ENCODE measurements around the gene PTGER3.

Gene PTGER3

DNA sequence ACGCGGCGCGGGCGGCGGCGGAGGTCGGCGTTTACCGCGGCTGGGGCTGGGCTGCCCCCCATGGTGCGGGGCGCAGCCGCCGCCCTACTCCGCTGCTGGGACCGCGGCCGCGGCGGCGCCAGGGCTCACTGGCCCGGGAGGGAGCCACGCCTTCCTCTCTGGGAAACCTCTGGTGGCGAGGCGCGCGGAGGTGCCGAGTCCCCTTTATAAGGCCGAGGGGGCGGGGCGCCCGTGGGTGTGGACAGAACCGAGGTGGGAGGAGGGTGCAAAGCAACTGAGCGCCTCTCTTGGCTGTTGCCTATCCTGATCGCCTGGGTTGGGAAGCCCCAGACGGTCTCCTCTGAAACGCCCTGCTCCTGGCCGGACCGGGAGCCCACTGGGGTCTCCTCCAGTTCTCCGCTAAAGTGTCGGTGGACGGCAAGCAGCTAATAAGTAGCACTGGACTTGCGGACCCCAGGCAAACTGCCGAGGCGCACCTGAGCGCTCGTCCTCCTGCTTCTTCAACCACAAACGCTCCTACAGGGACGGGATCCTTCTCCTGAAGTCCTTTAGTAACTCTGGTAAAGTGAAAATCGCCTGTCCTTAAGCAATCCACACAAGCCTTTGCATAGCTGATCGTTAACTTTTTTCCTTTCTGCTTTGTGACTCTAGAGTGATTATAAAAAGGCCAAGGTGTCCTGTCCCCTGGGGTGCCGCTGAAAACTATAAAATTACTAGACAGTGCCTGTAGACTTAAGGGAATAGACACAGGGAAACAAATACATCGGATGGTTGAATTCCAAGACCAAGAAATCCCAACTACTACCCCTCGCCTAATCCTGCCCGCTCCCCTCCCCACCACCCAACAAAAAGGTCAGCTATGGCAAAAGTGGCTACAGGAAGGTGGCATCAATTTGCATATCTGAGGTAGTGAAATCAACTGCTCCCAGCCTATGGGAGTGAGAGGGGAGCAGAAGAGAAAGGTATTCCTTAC lies at the start of gene PTGER3:
Gene PTGER3, minus strand, starts transcription at position 182 of the 973 bp plus-strand sequence. CDS start 239 bp downstream, outside the sequence.
- Histone ChIP-seq H3K79me2 (ENCODE audit: low read length) (no peaks in the 10 kb centered on the region), H3K9ac (ENCODE audit: low read length) (no peak within 1 kb of the TSS), H3K4me3 (ENCODE audit: low read length) (no peak within 1 kb of the TSS), H4K20me1 (ENCODE audit: insufficient read depth, low read length) (no peaks in the 10 kb centered on the region), H3K36me3 (replicated peaks; ENCODE audit: low read depth, low read length) (no peaks in the 10 kb centered on the region), H3K4me2 (ENCODE audit: low read length) (no peak within 1 kb of the TSS), H3K27ac (ENCODE audit: low read length) (no peak within 1 kb of the TSS), H2AFZ (ENCODE audit: low read depth, low read length) (no peak within 1 kb of the TSS), H3K4me1 (ENCODE audit: low read length) (no peaks in the 10 kb centered on the region), H3K27me3 (ENCODE audit: low read depth, low read length) (no peaks in the 10 kb centered on the region), H3K9me3 (ENCODE audit: insufficient read depth, low read length) (no peaks in the 10 kb centered on the region)
- TF ChIP-seq, protein P1, sequence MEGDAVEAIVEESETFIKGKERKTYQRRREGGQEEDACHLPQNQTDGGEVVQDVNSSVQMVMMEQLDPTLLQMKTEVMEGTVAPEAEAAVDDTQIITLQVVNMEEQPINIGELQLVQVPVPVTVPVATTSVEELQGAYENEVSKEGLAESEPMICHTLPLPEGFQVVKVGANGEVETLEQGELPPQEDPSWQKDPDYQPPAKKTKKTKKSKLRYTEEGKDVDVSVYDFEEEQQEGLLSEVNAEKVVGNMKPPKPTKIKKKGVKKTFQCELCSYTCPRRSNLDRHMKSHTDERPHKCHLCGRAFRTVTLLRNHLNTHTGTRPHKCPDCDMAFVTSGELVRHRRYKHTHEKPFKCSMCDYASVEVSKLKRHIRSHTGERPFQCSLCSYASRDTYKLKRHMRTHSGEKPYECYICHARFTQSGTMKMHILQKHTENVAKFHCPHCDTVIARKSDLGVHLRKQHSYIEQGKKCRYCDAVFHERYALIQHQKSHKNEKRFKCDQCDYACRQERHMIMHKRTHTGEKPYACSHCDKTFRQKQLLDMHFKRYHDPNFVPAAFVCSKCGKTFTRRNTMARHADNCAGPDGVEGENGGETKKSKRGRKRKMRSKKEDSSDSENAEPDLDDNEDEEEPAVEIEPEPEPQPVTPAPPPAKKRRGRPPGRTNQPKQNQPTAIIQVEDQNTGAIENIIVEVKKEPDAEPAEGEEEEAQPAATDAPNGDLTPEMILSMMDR (IDR thresholded peaks at IDR 0.05; ENCODE audit: low read depth, low read length) = no peak
- no peak for TF ChIP-seq EZH2phosphoT487 (IDR thresholded peaks at IDR 0.05; ENCODE audit: low read depth)

DNA sequence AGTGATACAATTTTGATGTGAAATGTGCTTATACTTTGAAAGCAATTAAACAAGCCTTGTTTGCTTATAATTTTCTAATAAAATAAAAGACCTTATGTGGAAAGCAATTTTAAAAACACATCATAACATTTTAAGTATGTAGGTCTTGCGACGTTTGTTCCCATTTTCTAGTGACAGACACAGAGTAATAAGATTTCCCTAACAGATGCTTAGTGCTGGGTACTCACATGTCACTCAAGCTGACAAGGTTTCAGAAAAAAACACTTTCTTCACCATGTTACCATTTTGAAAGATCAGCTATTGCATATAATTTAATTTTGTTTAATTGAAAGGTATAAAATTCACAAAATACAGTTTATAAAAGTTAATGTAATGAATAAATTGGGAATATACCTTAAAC lies 47.3 kb upstream of the PTGER3 start:
- H3K4me1 ChIP-seq (ENCODE audit: low read length) = no peaks in the 10 kb centered on the region
- H2AFZ ChIP-seq (ENCODE audit: low read depth, low read length) = no peak overlapping the region
- TF ChIP-seq, protein P1 (IDR thresholded peaks at IDR 0.05; ENCODE audit: low read depth, low read length) = no peak
- no peak for TF ChIP-seq EZH2phosphoT487 (IDR thresholded peaks at IDR 0.05; ENCODE audit: low read depth)
- H3K79me2 ChIP-seq (ENCODE audit: low read length) = no peaks in the 10 kb centered on the region
- no peaks in the 10 kb centered on the region for H3K27me3 ChIP-seq (ENCODE audit: low read depth, low read length)
- no peaks in the 10 kb centered on the region for H4K20me1 ChIP-seq (ENCODE audit: insufficient read depth, low read length)
- H3K4me2 ChIP-seq (ENCODE audit: low read length) = no peak overlapping the region
- no peaks in the 10 kb centered on the region for H3K36me3 ChIP-seq (replicated peaks; ENCODE audit: low read depth, low read length)
- no peak overlapping the region for H3K9ac ChIP-seq (ENCODE audit: low read length)
- H3K4me3 ChIP-seq (ENCODE audit: low read length) = no peak overlapping the region
- no peak overlapping the region for H3K27ac ChIP-seq (ENCODE audit: low read length)
- no peaks in the 10 kb centered on the region for H3K9me3 ChIP-seq (ENCODE audit: insufficient read depth, low read length)

DNA sequence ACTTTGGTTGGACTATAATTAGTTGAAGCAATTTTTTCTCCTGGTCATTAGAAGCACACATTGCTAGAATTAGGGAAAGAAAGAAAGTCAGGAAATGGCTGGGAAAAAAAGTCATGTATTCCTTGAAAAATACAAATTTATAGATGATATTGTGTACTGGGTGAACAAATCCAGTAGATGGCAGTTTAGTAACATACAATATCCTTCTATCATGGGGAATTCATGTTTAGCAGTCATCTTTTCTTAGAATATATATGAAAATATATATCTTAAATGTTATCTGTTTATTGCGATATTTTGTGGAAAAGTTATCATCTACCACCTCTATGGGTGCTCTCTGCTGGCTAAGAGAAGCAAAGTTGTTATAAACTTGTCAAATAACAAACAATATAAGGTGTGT lies 46.3 kb upstream of the PTGER3 start:
- H3K79me2 ChIP-seq (ENCODE audit: low read length) = no peaks in the 10 kb centered on the region
- no peaks in the 10 kb centered on the region for H3K36me3 ChIP-seq (replicated peaks; ENCODE audit: low read depth, low read length)
- no peaks in the 10 kb centered on the region for H3K9me3 ChIP-seq (ENCODE audit: insufficient read depth, low read length)
- TF ChIP-seq, protein P1 (IDR thresholded peaks at IDR 0.05; ENCODE audit: low read depth, low read length) = peak; percentile 30
- no peak for TF ChIP-seq EZH2phosphoT487 (IDR thresholded peaks at IDR 0.05; ENCODE audit: low read depth)
- H3K27me3 ChIP-seq (ENCODE audit: low read depth, low read length) = no peaks in the 10 kb centered on the region
- H4K20me1 ChIP-seq (ENCODE audit: insufficient read depth, low read length) = no peaks in the 10 kb centered on the region
- H3K27ac ChIP-seq (ENCODE audit: low read length) = no peak overlapping the region
- H3K9ac ChIP-seq (ENCODE audit: low read length) = no peak overlapping the region
- no peaks in the 10 kb centered on the region for H3K4me1 ChIP-seq (ENCODE audit: low read length)
- no peak overlapping the region for H2AFZ ChIP-seq (ENCODE audit: low read depth, low read length)
- no peak overlapping the region for H3K4me2 ChIP-seq (ENCODE audit: low read length)
- H3K4me3 ChIP-seq (ENCODE audit: low read length) = no peak overlapping the region

DNA sequence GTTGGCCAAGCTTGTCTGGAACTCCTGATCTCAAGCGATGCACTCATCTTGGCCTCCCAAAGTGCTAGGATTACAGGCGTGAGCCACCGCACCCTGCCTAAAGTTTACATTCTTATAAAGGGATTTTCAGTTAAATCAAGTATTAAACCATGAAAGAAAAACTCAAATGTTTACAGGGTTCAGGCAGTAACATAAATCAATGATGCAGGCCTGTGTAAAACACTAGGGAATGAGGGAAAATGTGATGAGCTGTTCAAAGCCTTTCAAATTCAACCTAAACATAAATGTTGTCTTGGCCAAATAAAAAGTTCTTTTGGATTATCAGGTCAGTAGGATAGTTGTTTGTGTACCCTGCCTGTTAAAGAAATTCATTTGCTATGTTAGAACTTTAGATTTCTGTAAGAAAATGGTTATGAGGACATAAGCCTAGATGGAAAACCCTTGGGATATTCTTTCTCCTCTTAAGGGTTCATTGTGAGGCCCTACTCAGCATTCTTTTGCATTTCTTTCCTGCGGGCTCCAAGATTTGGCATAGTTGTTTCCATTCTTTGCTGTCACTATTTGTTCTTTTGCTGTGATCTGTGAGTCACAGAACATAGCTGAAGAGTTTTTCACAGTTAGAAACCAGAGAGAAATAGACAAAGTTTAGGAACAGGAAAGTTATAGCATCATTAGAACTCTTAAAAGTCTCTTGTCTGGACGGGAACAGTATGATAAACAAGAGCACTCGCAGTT lies 42.1 kb upstream of the PTGER3 start:
- H3K36me3 ChIP-seq (replicated peaks; ENCODE audit: low read depth, low read length) = no peaks in the 10 kb centered on the region
- no peak overlapping the region for H3K4me3 ChIP-seq (ENCODE audit: low read length)
- H4K20me1 ChIP-seq (ENCODE audit: insufficient read depth, low read length) = no peaks in the 10 kb centered on the region
- no peak for TF ChIP-seq EZH2phosphoT487 (IDR thresholded peaks at IDR 0.05; ENCODE audit: low read depth)
- TF ChIP-seq, protein P1 (IDR thresholded peaks at IDR 0.05; ENCODE audit: low read depth, low read length) = no peak
- H3K27me3 ChIP-seq (ENCODE audit: low read depth, low read length) = no peaks in the 10 kb centered on the region
- H3K27ac ChIP-seq (ENCODE audit: low read length) = no peak overlapping the region
- H3K79me2 ChIP-seq (ENCODE audit: low read length) = no peaks in the 10 kb centered on the region
- H2AFZ ChIP-seq (ENCODE audit: low read depth, low read length) = no peak overlapping the region
- H3K4me1 ChIP-seq (ENCODE audit: low read length) = no peaks in the 10 kb centered on the region
- no peak overlapping the region for H3K4me2 ChIP-seq (ENCODE audit: low read length)
- H3K9ac ChIP-seq (ENCODE audit: low read length) = no peak overlapping the region
- no peaks in the 10 kb centered on the region for H3K9me3 ChIP-seq (ENCODE audit: insufficient read depth, low read length)
